Body of pancreas (tissue), 4 donors: ENCODE measurements around the gene UQCRC1. TPM values are rescaled to one million over a fixed set of nuclear protein-coding genes. Genes with fewer than 3 reads are reported as not detected.

Source experiments
- ATAC-seq: fragments of 150-250 bp; one replicate; pipeline ENCODE4 v1.9.1; 2016
- DNase-seq, 4 donors: peaks; one replicate each; pipeline ENCODE4 v3.0.0-alpha.2; 2019
- H3K27ac ChIP-seq, 4 donors: fragments of 200-600 bp; sonication (generic); 1 replicate in 3 of 4; 2 replicates in 1 of 4; pipeline versions ENCODE4 v1.5.1 to v1.6.1; 2016 to 2019; ENCODE audit warnings: mild to moderate bottlenecking in 1 of 4, mixed read lengths in 1 of 4, moderate library complexity in 1 of 4
- H3K27me3 ChIP-seq, 2 donors: fragments of 200-600 bp; sonication (generic); one replicate each; pipeline ENCODE4 v1.6.0; 2016; ENCODE audit warnings: mild to moderate bottlenecking in 1 of 2
- H3K36me3 ChIP-seq, 2 donors: fragments of 200-600 bp; sonication (generic); replicated peaks in 1 of 2; 2 replicates each; pipeline ENCODE4 v1.5.1; 2016; ENCODE audit warnings: low read depth in 2 of 2; ENCODE audit not compliant: insufficient read depth in 1 of 2
- H3K4me1 ChIP-seq: fragments of 200-600 bp; sonication (generic); one replicate; pipeline ENCODE4 v1.6.0; 2016
- H3K4me3 ChIP-seq, 2 donors: fragments of 200-600 bp; sonication (generic); 1 replicate in 1 of 2; 2 replicates in 1 of 2; pipeline ENCODE4 v1.5.1; 2016 to 2019
- H3K9me3 ChIP-seq, 3 donors: fragments of 200-600 bp; sonication (generic); 1 replicate in 2 of 3; 2 replicates in 1 of 3; pipeline ENCODE4 v1.5.1; 2016
- CTCF ChIP-seq, 7 experiments: fragments of 450-650 bp in 4 of 7; fragments of 200-600 bp in 3 of 7; sonication (generic) in 3 of 7; IDR thresholded peaks; one replicate each; pipeline ENCODE4 v1.5.1; 2016 to 2019; ENCODE audit warnings: antibody characterized with exemption in 7 of 7
- POLR2A ChIP-seq, 3 donors: fragments of 450-650 bp; IDR thresholded peaks; one replicate each; pipeline ENCODE4 v1.6.1; 2016; ENCODE audit warnings: antibody characterized with exemption in 3 of 3, mild to moderate bottlenecking in 2 of 3
- WGBS, 2 donors: methylation state at CpG; one replicate each; pipeline ENCODE4 v1.1.5; 2017; 5-methylcytosine and 5-hydroxymethylcytosine counted together
- intact Hi-C: fragments of 100-400 bp; cut with DNase I; formaldehyde crosslinking; loops from one replicate; pipeline ENCODE4 v1.15.1; 2023
- total RNA-seq, 2 donors: library from RNA; depleted of rRNA; stranded (reverse); fragments of >200 nt; gene quantifications; one replicate each; pipeline ENCODE4 v1.1.0, GENCODE V29; 2016

Gene UQCRC1
- total RNA-seq, 2 donors from 2014 or later, result 92.9 to 161 TPM

DNA sequence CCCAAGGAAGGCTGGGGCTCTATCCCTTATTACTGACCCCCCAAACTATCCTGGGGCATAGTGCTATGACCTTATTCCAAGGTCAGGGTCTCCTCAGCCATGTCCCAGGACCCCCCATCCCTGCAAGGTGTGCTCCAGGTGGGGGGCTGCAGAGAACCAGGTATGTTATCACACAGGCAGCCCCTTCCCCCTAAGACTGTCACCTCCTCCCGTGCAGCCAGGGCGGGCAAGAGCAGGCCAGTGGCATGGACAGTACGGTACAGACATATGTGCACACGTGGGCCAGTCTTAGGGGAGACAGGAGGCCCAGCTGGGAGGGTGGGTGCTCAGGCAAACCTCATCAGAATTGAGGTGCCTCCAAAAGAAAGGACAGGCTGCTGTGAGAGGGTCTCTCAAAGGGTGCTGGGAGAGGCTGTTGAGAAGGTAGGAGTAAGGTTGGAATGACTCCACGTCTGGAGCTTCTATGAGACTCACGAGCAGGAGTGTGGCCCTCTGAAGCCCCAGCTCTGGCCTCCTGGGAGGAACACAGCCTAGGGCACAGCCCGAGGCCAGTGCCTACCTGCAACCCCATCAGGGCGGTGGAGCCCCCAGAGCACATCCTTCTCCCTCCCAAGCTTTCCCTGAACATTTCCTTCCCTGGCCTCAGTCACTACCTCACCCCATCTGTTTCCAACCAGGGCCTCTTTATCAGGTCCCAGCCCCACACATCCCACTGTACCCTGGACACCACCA is 12.6 kb downstream of the UQCRC1 start:
- H3K27ac ChIP-seq, result no peak overlapping the region
- peaks cover 14 to 31% of the 10 kb centered on the region in 2 donors for H3K36me3 ChIP-seq

GRCh38 chr3:48596157-48596556 is 13.3 kb downstream of the UQCRC1 start:
- Histone ChIP-seq H3K4me1 (peaks cover 13% of the 10 kb centered on the region), H3K27ac (no peak overlapping the region), H3K36me3 (peaks cover 12 to 26% of the 10 kb centered on the region in 2 donors), H3K9me3 (no peaks in the 10 kb centered on the region), H3K4me3 (no peak overlapping the region), H3K27me3 (no peaks in the 10 kb centered on the region)
- ATAC-seq (no peak), DNase-seq (no peak)
- intact Hi-C loops, result no loop called here
- TF ChIP-seq CTCF (IDR thresholded peaks at IDR 0.05), result no peak
- no peak for TF ChIP-seq POLR2A (IDR thresholded peaks at IDR 0.05)
- 66 to 70% methylated on average over 5 of the region's 5 CpGs for WGBS, 2 donors

More for the DNA sequence above, 12.6 kb downstream of the UQCRC1 start:
- intact Hi-C loops, result no loop called here
- DNase-seq, result no peak
- Histone ChIP-seq H3K4me3 (no peak overlapping the region), H3K27me3 (no peaks in the 10 kb centered on the region), H3K4me1 (peaks cover 13% of the 10 kb centered on the region), H3K9me3 (no peaks in the 10 kb centered on the region)
- no peak for ATAC-seq
- TF ChIP-seq CTCF (IDR thresholded peaks at IDR 0.05) (no peak), POLR2A (IDR thresholded peaks at IDR 0.05) (no peak)
- WGBS, 2 donors, result 60 to 66% methylated on average over 8 of the region's 8 CpGs

DNA sequence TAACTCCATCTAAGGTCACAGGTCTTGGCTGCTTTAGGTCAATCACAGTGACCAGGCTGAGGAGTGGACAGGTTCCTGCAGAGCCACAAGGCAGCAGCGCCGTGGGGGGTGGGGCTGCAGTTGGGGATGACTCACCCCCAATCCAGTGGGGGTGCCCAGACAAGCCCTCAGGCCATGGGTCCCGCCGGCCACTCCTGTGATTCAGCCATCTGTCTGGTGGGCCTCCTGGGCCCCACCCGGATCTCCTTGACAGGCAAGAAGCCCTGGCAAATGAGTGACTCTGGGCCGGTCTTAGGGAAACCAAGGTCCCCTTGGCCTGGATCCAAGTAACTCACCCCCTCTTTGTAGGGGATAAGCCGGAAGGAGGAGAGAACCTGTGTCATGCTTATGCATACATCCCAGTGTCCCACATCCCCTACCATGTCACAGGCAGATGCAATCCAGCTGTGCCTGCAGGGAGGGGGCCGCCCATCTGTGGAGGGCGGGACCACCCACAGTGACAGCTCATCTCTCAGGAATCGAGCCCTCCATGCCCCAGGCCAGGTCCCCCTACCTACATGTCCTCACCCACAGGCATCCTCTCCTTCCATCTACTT is 13.8 kb downstream of the UQCRC1 start:
- TF ChIP-seq POLR2A (IDR thresholded peaks at IDR 0.05), result no peak
- TF ChIP-seq CTCF (IDR thresholded peaks at IDR 0.05), result no peak
- ATAC-seq (peak; percentile 22), DNase-seq (peak; percentile 26 to 37 (median 28))
- Histone ChIP-seq H3K36me3 (peaks cover 7 to 21% of the 10 kb centered on the region in 2 donors), H3K4me1 (peaks cover 13% of the 10 kb centered on the region), H3K27me3 (no peaks in the 10 kb centered on the region), H3K27ac (no peak overlapping the region), H3K4me3 (no peak overlapping the region), H3K9me3 (no peaks in the 10 kb centered on the region)
- intact Hi-C loops, result no loop called here
- 26 to 27% methylated on average over 9 to 10 of the region's 10 CpGs for WGBS, 2 donors

DNA sequence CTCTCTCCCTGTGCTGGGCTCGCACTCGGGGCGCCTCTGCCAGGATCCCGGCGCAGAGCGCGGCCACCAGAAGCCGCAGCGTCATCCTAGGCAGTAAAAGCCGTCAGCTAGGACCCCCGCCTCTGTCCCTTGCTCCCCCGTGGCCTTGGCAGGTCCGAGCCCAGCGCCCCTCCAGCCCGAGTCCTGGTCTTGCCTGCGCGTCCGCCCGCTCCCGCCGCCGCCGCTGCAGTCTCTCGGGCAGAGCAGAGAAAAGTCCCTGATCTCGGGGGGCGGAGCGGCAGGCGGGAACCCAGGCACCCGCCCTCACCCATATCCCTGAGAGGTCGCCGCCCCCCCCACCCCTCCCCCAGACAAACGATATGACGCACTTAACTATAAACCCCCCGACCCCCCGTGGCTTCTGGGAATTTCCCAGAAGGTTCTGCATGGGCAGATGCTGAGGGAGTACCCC is 14.3 kb downstream of the UQCRC1 start, which contains the start of gene COL7A1:
TSS of gene COL7A1 (minus strand) at position 255 of the 451 bp plus-strand sequence. CDS start at position 85, 170 bp downstream.
- no peak for TF ChIP-seq POLR2A (IDR thresholded peaks at IDR 0.05)
- no peak for TF ChIP-seq CTCF (IDR thresholded peaks at IDR 0.05)
- Histone ChIP-seq H3K4me3 (no peak within 1 kb of the TSS), H3K9me3 (no peaks in the 10 kb centered on the region), H3K4me1 (peaks cover 13% of the 10 kb centered on the region), H3K27me3 (no peaks in the 10 kb centered on the region), H3K36me3 (peaks cover 6 to 15% of the 10 kb centered on the region in 2 donors), H3K27ac (no peak within 1 kb of the TSS)
- WGBS, 2 donors, result 4% methylated on average over 34 of the region's 35 CpGs; no CpG with 5 or more reads in 1 of the 2 donors
- DNase-seq (no peak), ATAC-seq (peak; percentile 17)
- intact Hi-C loops, result no loop called here
